ENCODE results near the gene MAMDC2. TPM values are rescaled to one million over a fixed set of nuclear protein-coding genes. Genes with fewer than 3 reads are reported as not detected.

Gene MAMDC2
- total and polyA plus RNA-seq, 2 of the 8 experiments (the other 6 are each of a cell fraction or from before 2014, with no cell fraction given) = 6.1 to 15.4 TPM

GRCh38 chr9:70142101-70142500 lies 98.5 kb downstream of the MAMDC2 start:
- Histone ChIP-seq H3K9ac (replicated peaks in 1 of 4; ENCODE audit: extremely low read depth in 1 of 4, low read depth in 3 of 4, low read length in 3 of 4) (no peak overlapping the region), H3K27me3 (replicated peaks in 1 of 4; ENCODE audit: control insufficient read depth in 3 of 4, extremely low read depth in 1 of 4, insufficient read depth in 3 of 4, low read length in 3 of 4) (no peaks in the 10 kb centered on the region), H3K9me3 (ENCODE audit: insufficient read depth in 2 of 2, low read depth in 1 of 2, low read length in 1 of 2) (no peaks in the 10 kb centered on the region), H2BK5ac (ENCODE audit: low read depth, low read length) (no peak overlapping the region), H3K79me2 (ENCODE audit: control insufficient read depth in 1 of 2, insufficient read depth in 2 of 2, low read length in 2 of 2) (no peaks in the 10 kb centered on the region), H3K23ac (ENCODE audit: insufficient read length) (no peak overlapping the region), H4K91ac (replicated peaks; ENCODE audit: insufficient read length, low read length) (no peak overlapping the region), H3K36me3 (ENCODE audit: control insufficient read depth in 2 of 4, insufficient read depth in 4 of 4, low read length in 3 of 4) (no peaks in the 10 kb centered on the region), H3K4me1 (replicated peaks in 1 of 4; ENCODE audit: control insufficient read depth in 3 of 4, insufficient read depth in 4 of 4, low read length in 3 of 4) (no peaks in the 10 kb centered on the region), H3K56ac (replicated peaks; ENCODE audit: insufficient read length, low read depth, low read length) (no peak overlapping the region), H2BK20ac (ENCODE audit: low read length) (no peak overlapping the region), H3K4me2 (ENCODE audit: insufficient read depth in 1 of 2, low read depth in 2 of 2, low read length in 2 of 2) (no peak overlapping the region), H3K23me2 (ENCODE audit: low read depth, low read length) (no peaks in the 10 kb centered on the region), H3K4ac (replicated peaks; ENCODE audit: insufficient read length, low read depth, low read length) (no peak overlapping the region), H4K20me1 (replicated peaks in 1 of 2; ENCODE audit: control insufficient read depth in 1 of 2, insufficient read depth in 2 of 2, low read length in 2 of 2) (no peaks in the 10 kb centered on the region), H3K18ac (ENCODE audit: extremely low read depth, low read length) (no peak overlapping the region), H2BK12ac (ENCODE audit: low read depth, low read length) (no peak overlapping the region), H2BK120ac (replicated peaks; ENCODE audit: low read depth, low read length) (no peak overlapping the region), H3K14ac (ENCODE audit: insufficient read length) (no peak overlapping the region), H4K5ac (ENCODE audit: insufficient read length, low read depth, low read length) (no peak overlapping the region), H3K4me3 (ENCODE audit: extremely low read depth in 1 of 4, insufficient read depth in 2 of 4, low read depth in 3 of 4, low read length in 4 of 4) (no peak overlapping the region), H4K8ac (ENCODE audit: extremely low read depth, insufficient read depth, low read length) (no peak overlapping the region), H2AFZ (ENCODE audit: low read length) (no peak overlapping the region), H2AK5ac (ENCODE audit: low read depth, low read length) (no peak overlapping the region), H3K79me1 (ENCODE audit: low read depth, low read length) (no peaks in the 10 kb centered on the region), H2BK15ac (ENCODE audit: low read length) (no peak overlapping the region), H3K27ac (ENCODE audit: low read depth, low read length) (no peak overlapping the region)
- DNase-seq (ENCODE audit: low read depth in 1 of 2, low spot score in 2 of 2) (no peak), FAIRE-seq (no peak)
- whole genome bisulfite sequencing, 2 experiments (ENCODE audit: extremely low coverage in 1 of 2, insufficient coverage in 1 of 2, insufficient read length in 1 of 2, insufficient replicate concordance in 2 of 2, low coverage in 1 of 2, low lambda C conversion rate in 2 of 2, missing lambda C conversion rate in 1 of 2) = 83% methylated on average over 3 of the region's 3 CpGs; no CpG with 5 or more reads in 1 of the 2 experiments
- TF ChIP-seq SRF (IDR thresholded peaks at IDR 0.05; ENCODE audit: low read depth, low read length) = no peak
- TF ChIP-seq JUN (IDR thresholded peaks at IDR 0.05; ENCODE audit: low read depth, low read length) = no peak
- no peak for TF ChIP-seq SIN3A (conservative IDR thresholded peaks at IDR 0.05 in 1 of 2, IDR thresholded peaks at IDR 0.05 in 1 of 2; ENCODE audit: low read depth in 1 of 2, low read length in 2 of 2)
- no peak for TF ChIP-seq TAF1 (IDR thresholded peaks at IDR 0.05; ENCODE audit: low read depth, low read length)
- no peak for TF ChIP-seq BCL11A (IDR thresholded peaks at IDR 0.05; ENCODE audit: low read depth in 2 of 2, low read length in 2 of 2)
- no peak for TF ChIP-seq MAX (IDR thresholded peaks at IDR 0.05)
- TF ChIP-seq EZH2 (IDR thresholded peaks at IDR 0.05; ENCODE audit: low read depth, low read length, severe bottlenecking) = no peak
- TF ChIP-seq BACH1 (IDR thresholded peaks at IDR 0.05; ENCODE audit: low read length) = no peak
- no peak for TF ChIP-seq SP2 (IDR thresholded peaks at IDR 0.05; ENCODE audit: low read length)
- no peak for TF ChIP-seq RXRA (IDR thresholded peaks at IDR 0.05; ENCODE audit: insufficient read depth, low read depth, low read length)
- no peak for TF ChIP-seq KDM5A (IDR thresholded peaks at IDR 0.05; ENCODE audit: low read length)
- TF ChIP-seq TEAD4 (IDR thresholded peaks at IDR 0.05; ENCODE audit: low read depth, low read length) = no peak
- no peak for TF ChIP-seq SIRT6 (IDR thresholded peaks at IDR 0.05; ENCODE audit: low read length)
- no peak for TF ChIP-seq MAFK (IDR thresholded peaks at IDR 0.05; ENCODE audit: low read depth, low read length)
- no peak for TF ChIP-seq EGR1 (IDR thresholded peaks at IDR 0.05; ENCODE audit: borderline replicate concordance, low read depth, low read length)
- POLR2A ChIA-PET (ENCODE audit: partially characterized antibody) = no interaction called here
- CTCF ChIA-PET (ENCODE audit: partially characterized antibody) = interaction anchor here (0.7 kb wide), 1 partner anchor 32 kb away, joined by 3 read pairs; no protein-coding TSS in a partner anchor

All from H1 (cell line).